H1 (cell line): Measurements from ENCODE around the gene SEL1L2. TPM values are rescaled to one million over a fixed set of nuclear protein-coding genes. Genes with fewer than 3 reads are reported as not detected.

Experiments
- HDAC6 ChIP-seq: IDR thresholded peaks from one replicate; pipeline ENCODE4 v1.7.1; 2012; ENCODE audit warnings: low read depth, mild to moderate bottlenecking, inconsistent platforms, low read length, moderate library complexity
- POLR2A ChIP-seq, 2 experiments: IDR thresholded peaks; 1 replicate in 1 of 2; 2 replicates in 1 of 2; pipeline ENCODE4 v1.6.1; 2011; ENCODE audit warnings: low read depth in 2 of 2, low read length in 2 of 2, mild to moderate bottlenecking in 2 of 2; ENCODE audit errors: control extremely low read depth in 1 of 2
- RNF2 ChIP-seq: fragments of 200-900, 300-1000 bp; sonication (generic); IDR thresholded peaks from 2 replicates; pipeline ENCODE4 v1.7.1; 2016; ENCODE audit warnings: borderline replicate concordance, low read depth, mild to moderate bottlenecking, antibody characterized with exemption, low read length; ENCODE audit not compliant: poor library complexity, severe bottlenecking; ENCODE audit errors: missing control alignments
- SUZ12 ChIP-seq: fragments of 200-600 bp; sonication (generic); IDR thresholded peaks from 2 replicates; pipeline ENCODE4 v1.6.1; 2012; ENCODE audit warnings: mild to moderate bottlenecking, inconsistent platforms, low read length, moderate library complexity, mixed read lengths
- polyA plus RNA-seq, 7 experiments: library from polyadenylated mRNA; depleted of rRNA in 3 of 7; stranded (reverse) in 5 of 7; unstranded in 2 of 7; fragments of >200 nt in 5 of 7; fragments of 200-250 nt in 2 of 7; gene quantifications; 1 replicate in 5 of 7; 2 replicates in 1 of 7; 4 replicates in 1 of 7; pipeline versions ENCODE4 v1.2.1 to v1.2.3, GENCODE V29; 2011 to 2013; ENCODE audit warnings: missing spikeins in 2 of 7, mixed read lengths in 2 of 7
- total RNA-seq: library from RNA; stranded (reverse); fragmentation: NEBNext Ultra II Directional; extraction: Animal tissue kit (Norgen Biotek cat#: 25700); gene quantifications from 2 replicates; pipeline ENCODE4 v1.2.1, GENCODE V29; 2021

The SEL1L2 gene
- total and polyA plus RNA-seq, 2 of the 8 experiments (the other 6 are each of a cell fraction or from before 2014, with no cell fraction given), result not detected

DNA sequence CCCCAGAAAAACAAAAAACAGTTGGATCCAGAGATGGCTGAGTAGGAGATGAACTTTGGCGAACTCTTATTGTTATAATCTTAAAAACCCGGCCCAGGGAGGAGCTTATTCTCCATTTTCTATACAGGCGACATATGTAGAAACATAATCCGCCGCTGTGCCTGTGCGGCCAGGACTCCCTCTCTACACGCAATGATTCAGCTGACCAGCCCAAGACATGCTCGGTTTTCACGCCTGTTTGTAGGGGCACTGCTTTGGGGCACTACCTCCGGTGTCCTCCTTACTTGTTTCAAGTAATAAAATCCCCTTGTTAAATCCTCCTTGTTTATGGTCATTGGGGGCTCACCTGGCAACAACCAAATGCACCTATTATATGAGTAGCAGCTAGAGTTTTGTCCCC lies 89.9 kb downstream of the SEL1L2 start (continued):
- TF ChIP-seq POLR2A (IDR thresholded peaks at IDR 0.05; ENCODE audit: control extremely low read depth in 1 of 2, low read depth in 2 of 2, low read length in 2 of 2), result no peak
- TF ChIP-seq HDAC6, result no peak
- TF ChIP-seq RNF2, result no peak
- TF ChIP-seq SUZ12, result no peak
